Measurements from ENCODE around the gene TMEM272.
"Not testable (repeated sequence)": the region's sequence is repeated elsewhere in the genome, so short reads cannot be mapped to it uniquely, and the experiment has no call there.

The TMEM272 gene

DNA sequence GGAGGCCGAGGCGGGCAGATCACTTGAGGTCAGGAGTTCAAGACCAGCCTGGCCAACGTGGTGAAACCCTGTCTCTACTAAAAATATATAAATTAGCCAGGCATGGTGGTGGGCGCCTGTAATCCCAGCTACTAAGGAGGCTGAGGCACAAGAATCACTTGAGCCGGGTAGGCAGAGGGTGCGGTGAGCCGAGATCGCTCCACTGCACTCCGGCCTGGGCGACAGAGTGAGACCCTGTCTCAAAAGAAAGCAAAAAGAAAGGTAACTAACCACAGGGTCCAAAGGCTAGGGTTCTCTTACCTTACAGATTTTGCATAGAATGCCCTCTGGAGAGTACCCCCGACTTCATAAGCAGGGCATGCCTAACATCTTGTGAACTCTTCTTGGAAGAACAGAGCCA is 20.3 kb downstream of the TMEM272 start:
- not testable (repeated sequence) for DNase-seq

DNA sequence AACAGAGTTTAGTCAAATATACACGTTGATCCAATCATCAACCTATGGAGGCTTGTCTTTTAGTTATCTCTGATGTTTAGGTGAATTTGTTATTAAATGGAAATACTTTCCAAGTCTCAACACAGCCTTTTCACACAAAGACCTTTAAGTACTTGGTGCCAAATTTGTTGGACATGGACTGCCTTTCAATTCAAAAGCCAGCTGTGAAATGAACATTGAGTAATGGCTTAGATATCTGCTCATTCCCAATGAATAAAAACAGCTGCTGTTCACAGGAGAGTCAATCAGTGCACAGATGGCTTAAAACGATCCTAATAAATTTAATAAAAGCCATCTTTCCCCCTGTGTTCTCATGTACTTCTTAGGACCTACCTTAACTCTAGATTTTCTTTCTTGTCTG is 21.1 kb downstream of the TMEM272 start:
- DNase-seq = no peak

DNA sequence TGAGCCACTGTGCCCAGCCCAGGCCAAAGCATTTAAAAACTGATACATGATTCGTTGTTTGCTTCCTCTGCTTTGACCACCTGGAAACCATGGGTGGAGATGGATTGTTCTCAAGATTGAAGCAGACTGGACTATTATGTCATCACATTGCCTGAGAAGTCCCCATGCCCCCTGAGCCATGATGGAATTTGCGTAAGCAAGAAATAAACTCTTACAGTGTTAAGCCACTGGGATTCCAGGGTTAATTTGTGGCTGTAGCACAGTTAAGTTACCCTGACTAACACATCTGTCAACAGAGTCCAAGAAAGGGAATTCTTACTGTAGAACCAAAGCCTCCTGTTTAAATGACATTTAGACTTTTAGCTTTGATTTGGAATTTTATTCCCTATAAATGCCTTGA is 21.6 kb downstream of the TMEM272 start:
- DNase-seq = no peak

DNA sequence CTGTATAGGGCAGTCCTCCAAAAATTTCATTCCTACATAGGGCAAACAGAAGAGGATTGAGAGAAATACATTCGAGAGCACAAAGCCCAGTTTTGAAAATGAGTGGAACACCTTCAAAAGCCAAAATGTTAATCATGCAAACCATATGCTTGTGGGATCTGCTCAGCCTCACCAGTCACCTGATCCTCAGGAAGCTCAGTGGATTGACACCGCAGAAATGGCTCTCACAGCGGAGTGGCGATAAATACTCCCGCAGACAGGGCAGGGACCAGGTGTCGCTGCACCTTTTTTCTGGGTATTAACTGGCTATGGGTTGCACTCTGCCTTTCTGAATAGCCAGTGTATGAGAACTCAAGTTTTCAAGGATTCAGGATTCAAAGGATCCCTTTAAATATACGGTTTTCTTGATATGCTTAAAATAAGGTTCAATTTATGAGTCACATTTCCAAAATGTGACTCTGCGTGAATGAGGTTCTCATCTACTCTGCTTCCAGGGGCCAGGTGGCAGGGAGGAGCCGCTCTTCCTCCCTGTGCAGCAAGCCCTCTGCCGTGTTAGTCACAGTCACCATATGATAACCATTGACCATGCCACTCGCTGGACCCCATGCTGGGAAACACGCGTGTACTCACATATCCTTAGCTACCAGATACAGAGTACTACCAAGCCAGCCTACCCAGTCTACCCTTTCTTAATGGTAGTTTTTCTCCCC is 22.7 kb downstream of the TMEM272 start:
- DNase-seq = no peak

GRCh38 chr13:51821606-51822005 is 23.4 kb downstream of the TMEM272 start:
- DNase-seq = no peak

DNA sequence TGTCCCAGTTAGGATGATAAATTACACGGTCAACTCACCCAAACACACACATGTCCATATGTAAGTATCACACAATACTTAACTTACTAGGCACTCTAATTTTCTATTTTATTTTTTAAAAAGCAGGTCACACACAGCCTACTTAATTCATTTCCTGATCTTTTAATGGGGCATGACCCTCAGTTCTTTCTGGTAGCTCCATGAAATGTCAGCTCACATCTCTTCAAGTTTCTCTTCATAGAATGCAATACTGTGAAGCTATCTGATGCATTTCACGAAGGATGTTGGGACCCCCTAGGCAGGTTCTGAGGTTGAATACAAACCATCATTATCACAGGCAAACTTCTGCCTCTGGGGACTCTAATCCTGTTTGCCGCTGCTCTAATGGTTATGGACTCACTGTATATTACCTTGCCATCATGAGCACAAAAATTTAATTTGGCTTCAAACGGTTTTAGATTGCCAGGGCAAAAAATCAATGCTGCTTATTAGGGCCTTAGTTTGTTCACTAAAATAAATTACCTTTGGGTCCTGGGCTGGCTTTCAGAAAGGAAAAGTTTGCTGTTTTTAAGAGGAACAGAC is 24.9 kb downstream of the TMEM272 start:
- no peak for DNase-seq

- DNase-seq = no peak
These were observed 25.4 kb downstream of the TMEM272 start for GRCh38 chr13:51819544-51819943.

- no peak for DNase-seq
These were observed 26.0 kb downstream of the TMEM272 start for GRCh38 chr13:51818781-51819511.

GRCh38 chr13:51818276-51818675 is 26.7 kb downstream of the TMEM272 start:
- DNase-seq = no peak

- DNase-seq = no peak
These were observed 27.3 kb downstream of the TMEM272 start for GRCh38 chr13:51817717-51818116.

GRCh38 chr13:51816604-51817249 is 28.2 kb downstream of the TMEM272 start:
- no peak for DNase-seq

DNA sequence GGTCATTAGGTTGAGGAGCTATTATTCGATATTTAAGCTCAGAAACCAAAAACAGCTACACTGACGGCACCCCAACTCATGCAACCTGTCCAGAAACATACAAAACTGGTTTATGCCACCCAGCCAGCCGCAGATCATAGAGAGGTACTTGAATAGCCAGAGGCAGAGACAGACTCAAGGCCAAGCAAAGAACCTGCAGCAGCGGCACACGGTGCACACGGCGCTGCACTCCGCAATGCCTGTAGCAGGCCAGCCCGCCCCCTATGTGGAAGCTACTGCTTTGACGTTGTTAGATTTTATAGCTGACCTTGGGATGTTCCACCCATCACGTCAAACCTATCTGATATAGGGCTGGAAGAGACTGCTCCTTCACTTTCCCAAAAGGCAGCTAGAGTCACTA is 29.1 kb downstream of the TMEM272 start:
- DNase-seq = no peak

- DNase-seq = peak; percentile 88
These were observed 29.9 kb downstream of the TMEM272 start for GRCh38 chr13:51814825-51815650.

DNA sequence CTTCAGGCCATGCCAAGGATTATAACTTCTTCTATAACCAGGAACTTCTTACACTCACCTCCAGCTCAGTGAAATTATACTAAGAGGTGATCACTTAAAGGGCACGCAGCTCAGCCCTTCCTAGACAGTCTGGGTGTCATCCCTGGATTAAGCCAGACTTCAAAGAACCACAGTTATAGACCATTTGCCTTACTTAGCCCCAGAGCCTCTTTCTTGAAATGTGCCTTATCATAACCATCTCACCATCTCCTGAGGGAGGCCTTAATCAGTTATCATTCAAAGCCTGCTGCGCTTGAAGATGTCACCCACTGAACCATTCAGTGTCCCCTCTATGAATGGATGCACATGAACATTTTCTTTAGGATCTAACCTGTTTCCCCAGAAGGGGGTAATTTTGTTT is 30.9 kb downstream of the TMEM272 start:
- DNase-seq = no peak

- DNase-seq = no peak
These were observed 33.0 kb downstream of the TMEM272 start for GRCh38 chr13:51811920-51812451.

- DNase-seq = no peak
These were observed 33.9 kb downstream of the TMEM272 start for GRCh38 chr13:51811046-51811445.

DNA sequence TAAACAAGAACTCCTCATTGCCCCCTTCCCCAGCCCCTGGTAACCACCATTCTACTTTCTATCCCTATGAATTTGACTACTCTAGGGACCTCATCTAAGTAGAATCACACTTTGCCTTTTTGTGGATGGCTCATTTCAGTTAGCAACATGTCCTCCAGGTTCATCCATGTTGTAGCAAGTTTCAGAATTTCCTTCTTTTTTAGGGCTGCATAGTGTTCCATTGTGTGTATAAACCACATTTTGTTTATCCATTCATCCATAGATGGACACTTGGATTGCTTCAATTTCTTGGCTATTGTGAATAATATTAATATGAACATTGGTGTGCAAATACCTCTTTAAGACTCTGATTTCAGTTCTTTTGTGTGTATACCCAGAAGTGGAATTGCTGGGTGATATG is 36.2 kb downstream of the TMEM272 start:
- no peak for DNase-seq

- peak; percentile 38 for DNase-seq
These were observed 37.9 kb downstream of the TMEM272 start for GRCh38 chr13:51807041-51807440.

- DNase-seq = peak; percentile 75
These were observed 38.4 kb downstream of the TMEM272 start for GRCh38 chr13:51806566-51806965.

- no peak for DNase-seq
These were observed 39.1 kb downstream of the TMEM272 start for GRCh38 chr13:51805925-51806324.

- DNase-seq = no peak
These were observed 39.7 kb downstream of the TMEM272 start for GRCh38 chr13:51805313-51805712.
